GM19397 (cell line): ENCODE measurements around the gene RGL4.
"Not testable (repeated sequence)": the region's sequence is repeated elsewhere in the genome, so short reads cannot be mapped to it uniquely, and the experiment has no call there.

ENCODE experiments used
- ATAC-seq: cut with Tn5 transposase; IDR thresholded peaks from one replicate; pipeline ENCODE4 v1.9.1; 2021; ENCODE audit warnings: mild to moderate bottlenecking, moderate library complexity; ENCODE audit not compliant: unreplicated experiment

The RGL4 gene

DNA sequence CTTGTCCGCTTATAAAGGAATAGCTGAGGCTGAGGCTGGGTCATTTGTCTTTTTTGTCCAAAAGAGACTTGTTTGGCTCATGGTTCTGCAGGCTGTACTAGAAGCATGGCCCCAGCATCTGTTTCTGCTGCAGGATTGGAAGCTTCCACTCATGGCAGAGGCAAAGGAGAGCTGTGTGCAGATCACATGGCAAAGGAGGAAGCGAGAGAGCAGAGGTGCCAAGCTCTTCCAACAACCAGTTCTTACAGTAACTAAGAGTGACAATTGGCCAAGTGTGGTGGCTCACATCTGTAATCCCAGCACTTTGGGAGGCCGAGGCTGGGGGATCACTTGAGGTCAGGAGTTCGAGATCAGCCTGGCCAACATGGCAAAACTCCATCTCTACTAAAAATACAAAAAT, 37.3 kb downstream of the RGL4 start:
- ATAC-seq, result not testable (repeated sequence)

DNA sequence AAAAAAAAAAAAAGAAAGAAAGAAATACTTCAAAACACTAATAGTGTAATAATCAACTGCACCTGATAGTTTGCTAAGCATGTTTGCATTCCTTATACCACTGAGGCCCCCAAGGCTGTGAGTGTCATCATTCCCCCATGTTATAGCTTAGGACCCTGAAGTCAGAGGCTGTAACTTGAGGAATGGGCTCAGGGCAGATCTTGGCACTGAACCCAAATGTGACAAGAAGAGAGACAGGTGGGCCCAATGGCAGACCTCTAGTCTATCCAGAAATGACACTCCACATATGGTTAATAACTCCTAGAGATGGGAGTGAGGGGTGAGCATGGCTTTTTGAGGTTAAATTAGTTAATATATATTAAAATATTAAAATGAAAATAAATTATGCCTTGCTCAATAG, 46.9 kb downstream of the RGL4 start:
- ATAC-seq, result no peak

DNA sequence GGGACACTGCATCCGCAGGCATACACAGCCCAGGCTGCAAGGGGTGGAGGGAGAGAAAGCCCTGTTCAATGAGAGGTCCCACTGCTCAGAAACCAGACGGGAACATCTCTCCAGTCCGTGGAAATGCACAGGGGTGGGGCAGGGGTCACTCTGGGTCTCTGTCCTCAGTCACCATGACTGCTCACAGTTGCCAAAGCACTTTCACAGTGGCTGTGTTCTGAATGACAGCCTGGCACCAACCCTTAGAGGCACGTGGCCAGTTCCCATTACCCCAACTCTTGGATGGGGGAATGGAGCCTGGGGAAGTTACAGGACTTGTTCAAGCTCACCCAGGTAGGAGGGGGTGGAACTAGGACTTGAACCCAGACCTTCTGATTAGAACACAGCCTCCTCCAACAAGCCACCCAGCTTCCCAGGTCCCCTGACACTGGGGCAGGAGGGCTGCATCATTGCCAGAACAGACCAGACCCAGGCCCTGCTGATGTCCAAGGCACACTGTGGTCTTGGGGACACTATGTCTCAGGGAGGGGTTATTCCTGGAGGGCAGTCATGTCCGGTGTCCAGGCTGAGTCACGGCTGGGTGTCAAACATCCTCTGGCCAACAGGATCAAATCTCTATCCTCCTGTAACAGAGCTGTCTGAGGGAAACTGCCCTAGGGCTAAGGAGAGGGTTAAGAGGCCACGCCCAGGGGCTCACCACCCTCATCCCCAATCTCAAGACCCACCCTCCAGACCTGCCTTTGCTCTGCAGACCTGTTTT, 51.9 kb downstream of the RGL4 start:
- ATAC-seq, result no peak

DNA sequence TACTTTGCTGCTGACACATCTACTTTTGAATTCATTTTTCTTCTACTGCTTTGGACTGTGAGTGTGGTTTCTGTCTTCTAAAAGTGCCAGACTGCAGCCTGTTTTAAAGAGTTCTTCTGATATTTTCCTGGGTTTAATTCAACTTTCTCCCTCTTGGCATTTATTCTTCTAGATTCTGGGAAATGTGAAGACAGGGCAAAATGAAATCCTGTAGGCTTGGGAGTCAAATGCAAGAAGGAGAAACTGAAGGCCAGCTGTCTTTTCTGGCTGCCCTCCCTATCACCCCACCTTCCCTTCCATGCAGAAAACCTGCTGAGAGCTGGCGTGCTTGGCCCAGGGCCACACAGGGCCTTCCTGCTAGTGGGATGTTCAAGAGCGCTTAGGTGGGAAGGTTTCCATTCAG, 52.5 kb downstream of the RGL4 start:
- no peak for ATAC-seq

DNA sequence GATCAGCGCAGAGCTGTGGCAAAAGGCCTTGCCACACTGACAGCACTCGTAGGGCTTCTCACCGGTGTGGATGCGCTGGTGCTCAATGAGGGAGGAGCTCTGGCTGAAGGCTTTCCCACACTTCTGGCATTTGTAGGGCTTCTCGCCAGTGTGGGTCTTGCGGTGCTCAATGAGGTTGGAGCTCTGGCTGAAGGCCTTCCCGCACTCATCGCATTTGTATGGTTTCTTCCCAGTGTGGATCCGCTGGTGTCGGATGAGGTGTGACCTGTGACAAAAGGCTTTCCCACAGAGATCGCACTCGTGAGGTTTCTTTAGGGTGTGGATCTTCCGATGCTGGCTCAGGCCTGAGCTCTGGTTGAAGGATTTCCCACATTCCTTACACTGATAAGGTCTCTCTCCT, 53.2 kb downstream of the RGL4 start:
- ATAC-seq, result no peak

DNA sequence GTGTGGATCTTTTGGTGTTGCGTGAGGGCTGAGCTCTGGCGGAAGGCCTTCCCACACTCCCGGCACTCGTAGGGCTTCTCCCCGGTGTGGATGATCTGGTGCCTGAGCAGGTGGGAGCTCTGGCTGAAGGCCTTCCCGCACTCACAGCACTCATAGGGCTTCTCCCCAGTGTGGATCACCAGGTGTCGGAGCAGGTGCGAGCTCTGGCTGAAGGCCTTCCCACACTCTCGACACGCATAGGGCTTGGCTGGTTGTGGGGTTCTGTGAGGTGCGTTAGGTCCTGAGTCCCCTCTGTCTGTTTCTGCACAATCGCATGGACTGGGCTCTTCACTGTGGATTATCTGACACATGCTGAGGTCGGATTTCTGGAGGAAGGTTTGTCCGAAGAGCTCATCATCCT, 53.7 kb downstream of the RGL4 start:
- no peak for ATAC-seq

DNA sequence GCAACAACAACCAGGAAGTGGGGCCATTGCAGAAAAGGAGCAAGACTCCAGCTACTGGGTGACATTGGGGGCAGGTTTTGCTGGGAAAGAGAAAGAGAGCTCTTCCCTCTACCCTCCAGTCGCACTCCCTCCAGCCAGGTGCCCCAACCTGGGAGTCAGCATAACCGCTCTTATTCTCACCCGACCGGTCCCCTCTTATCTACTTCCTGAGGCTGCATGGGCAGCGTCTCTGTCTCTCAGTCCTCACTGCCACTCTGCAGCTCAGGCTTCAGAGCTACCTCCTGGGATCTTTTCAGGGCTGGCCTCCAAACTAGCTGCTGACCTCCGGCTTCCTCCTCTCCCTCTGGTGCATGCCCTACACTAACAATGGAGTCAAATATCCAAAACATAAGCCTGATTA, 55.0 kb downstream of the RGL4 start:
- no peak for ATAC-seq
